GM23248 (cell line): ENCODE measurements around the gene FAM174C. TPM values are rescaled to one million over a fixed set of nuclear protein-coding genes. Genes with fewer than 3 reads are reported as not detected.
A peak's percentile ranks its signal among the peaks of the same experiment; 100 is the strongest.

Experiments
- DNase-seq: peaks from one replicate; pipeline ENCODE4 v3.0.0-alpha.2; 2015
- H2AFZ ChIP-seq: fragments of 200-600 bp; sonication (generic); 2 replicates; pipeline ENCODE4 v1.6.1; 2016; ENCODE audit warnings: antibody characterized with exemption
- H3F3A ChIP-seq: fragments of 200-600 bp; sonication (generic); 2 replicates; pipeline ENCODE4 v1.6.1; 2016; ENCODE audit warnings: mild to moderate bottlenecking, antibody characterized with exemption, mixed run types; ENCODE audit not compliant: insufficient read depth
- H3K27ac ChIP-seq: fragments of 200-600 bp; sonication (generic); 2 replicates; pipeline ENCODE4 v1.5.1; 2016; ENCODE audit warnings: mild to moderate bottlenecking
- H3K27me3 ChIP-seq: fragments of 200-600 bp; sonication (generic); replicated peaks from 2 replicates; pipeline ENCODE4 v1.6.1; 2016; ENCODE audit warnings: mild to moderate bottlenecking; ENCODE audit not compliant: insufficient read depth
- H3K36me3 ChIP-seq: fragments of 200-600 bp; sonication (generic); 2 replicates; pipeline ENCODE4 v1.6.1; 2016; ENCODE audit warnings: low read depth, mild to moderate bottlenecking
- H3K4me1 ChIP-seq: fragments of 200-600 bp; sonication (generic); 2 replicates; pipeline ENCODE4 v1.6.1; 2016; ENCODE audit warnings: mild to moderate bottlenecking; ENCODE audit not compliant: insufficient read depth
- H3K4me2 ChIP-seq: fragments of 200-600 bp; sonication (generic); one replicate; pipeline ENCODE4 v1.6.1; 2016; ENCODE audit warnings: mild to moderate bottlenecking; ENCODE audit not compliant: unreplicated experiment
- H3K4me3 ChIP-seq: fragments of 200-600 bp; sonication (generic); 2 replicates; pipeline ENCODE4 v1.5.1; 2016; ENCODE audit warnings: mild to moderate bottlenecking
- H3K79me2 ChIP-seq: fragments of 200-600 bp; sonication (generic); 2 replicates; pipeline ENCODE4 v1.6.1; 2016; ENCODE audit warnings: mild to moderate bottlenecking; ENCODE audit not compliant: insufficient read depth
- H3K9ac ChIP-seq: fragments of 200-600 bp; sonication (generic); 2 replicates; pipeline ENCODE4 v1.6.1; 2016; ENCODE audit warnings: mild to moderate bottlenecking
- H3K9me2 ChIP-seq: fragments of 200-600 bp; sonication (generic); 2 replicates; pipeline ENCODE4 v1.6.1; 2016; ENCODE audit warnings: mixed run types, mild to moderate bottlenecking, moderate library complexity; ENCODE audit not compliant: insufficient read depth
- H3K9me3 ChIP-seq: fragments of 200-600 bp; sonication (generic); one replicate; pipeline ENCODE4 v1.6.1; 2017; ENCODE audit warnings: low read depth
- H4K20me1 ChIP-seq: fragments of 200-600 bp; sonication (generic); 2 replicates; pipeline ENCODE4 v1.6.0; 2016; ENCODE audit not compliant: insufficient read depth
- EZH2 ChIP-seq: fragments of 200-600 bp; sonication (generic); IDR thresholded peaks from 2 replicates; pipeline ENCODE4 v1.6.1; 2018; ENCODE audit warnings: antibody characterized with exemption, mild to moderate bottlenecking; ENCODE audit not compliant: insufficient read depth, poor library complexity, severe bottlenecking
- EZH2phosphoT487 ChIP-seq: fragments of 200-600 bp; sonication (generic); IDR thresholded peaks from 2 replicates; pipeline ENCODE4 v1.6.1; 2018; ENCODE audit warnings: antibody characterized with exemption, moderate library complexity, mild to moderate bottlenecking, low read depth; ENCODE audit not compliant: insufficient read depth
- WGBS, 2 experiments: methylation state at CpG; one replicate each; pipeline ENCODE4 v1.1.6; 2015 to 2017; ENCODE audit warnings: low lambda C conversion rate in 2 of 2, low coverage in 1 of 2; ENCODE audit errors: missing lambda C conversion rate in 2 of 2; 5-methylcytosine and 5-hydroxymethylcytosine counted together
- in situ Hi-C: fragments of 300-500 bp; cut with MboI; formaldehyde crosslinking; loops from 2 replicates; pipeline ENCODE4 v1.15.0; 2020
- polyA plus RNA-seq: library from polyadenylated mRNA; unstranded; fragments of >200 nt; fragmentation: Nextera tagmentation; extraction: Ambion mirVana; gene quantifications from 2 replicates; pipeline ENCODE4 v1.2.1, GENCODE V29; 2016
- total RNA-seq: library from RNA; depleted of rRNA; stranded (reverse); fragments of >200 nt; shearing (Covaris generic); gene quantifications from 2 replicates; pipeline ENCODE4 v1.2.3, GENCODE V29; 2014

The FAM174C gene
- total and polyA plus RNA-seq, 2 experiments from 2014 or later: 81.6 to 84.5 TPM

GRCh38 chr19:1276628-1277022 lies 1.3 kb downstream of the FAM174C start:
- in situ Hi-C loops: no loop called here
- peak overlapping the region; percentile 76 for H3K4me3 ChIP-seq
- WGBS, 2 experiments: 83 to 84% methylated on average over 10 of the region's 10 CpGs

GRCh38 chr19:1277061-1277460 lies 1.7 kb downstream of the FAM174C start:
- 86 to 88% methylated on average over 15 of the region's 15 CpGs for WGBS, 2 experiments
- peaks cover 34% of the 10 kb centered on the region for H3K79me2 ChIP-seq

More at GRCh38 chr19:1276628-1277022, 1.3 kb downstream of the FAM174C start:
- Histone ChIP-seq H3K27ac (peak overlapping the region; percentile 88; the same call in 1 of the 2 replicates), H3K27me3 (no peaks in the 10 kb centered on the region), H3K79me2 (peaks cover 39% of the 10 kb centered on the region), H4K20me1 (no peaks in the 10 kb centered on the region), H3K9ac (peak overlapping the region; percentile 89), H3K4me1 (peaks cover 7% of the 10 kb centered on the region; the same call in 1 of the 2 replicates), H3K9me3 (no peaks in the 10 kb centered on the region), H3K9me2 (no peaks in the 10 kb centered on the region), H3K36me3 (peaks cover 27% of the 10 kb centered on the region; the same call in 1 of the 2 replicates), H3K4me2 (peak overlapping the region; percentile 84), H2AFZ (no peak overlapping the region), H3F3A (peaks cover 34% of the 10 kb centered on the region)
- no peak for TF ChIP-seq EZH2phosphoT487
- TF ChIP-seq EZH2: no peak
- no peak for DNase-seq

GRCh38 chr19:1278074-1278473 lies 2.7 kb downstream of the FAM174C start:
- Histone ChIP-seq H3K4me2 (no peak overlapping the region), H4K20me1 (no peaks in the 10 kb centered on the region), H3F3A (peaks cover 21% of the 10 kb centered on the region), H3K36me3 (peaks cover 13% of the 10 kb centered on the region; the same call in 1 of the 2 replicates), H3K27me3 (no peaks in the 10 kb centered on the region), H3K4me3 (no peak overlapping the region), H3K9me3 (no peaks in the 10 kb centered on the region), H3K9ac (no peak overlapping the region), H2AFZ (no peak overlapping the region), H3K4me1 (no peaks in the 10 kb centered on the region; the same call in 1 of the 2 replicates), H3K9me2 (no peaks in the 10 kb centered on the region), H3K79me2 (peaks cover 24% of the 10 kb centered on the region), H3K27ac (no peak overlapping the region)
- no peak for DNase-seq
- TF ChIP-seq EZH2 (no peak), EZH2phosphoT487 (no peak)
- 67 to 82% methylated on average over 4 to 12 of the region's 12 CpGs for WGBS, 2 experiments
- in situ Hi-C loops: no loop called here

More at GRCh38 chr19:1277061-1277460, 1.7 kb downstream of the FAM174C start:
- Histone ChIP-seq H3K27me3 (no peaks in the 10 kb centered on the region), H3K4me2 (no peak overlapping the region), H3K36me3 (peaks cover 23% of the 10 kb centered on the region; the same call in 1 of the 2 replicates), H3K27ac (no peak overlapping the region), H3F3A (peaks cover 31% of the 10 kb centered on the region), H3K4me3 (peak overlapping the region; percentile 76; the same call in 1 of the 2 replicates), H2AFZ (no peak overlapping the region), H3K9me2 (no peaks in the 10 kb centered on the region), H3K9ac (peak overlapping the region; percentile 89; the same call in 1 of the 2 replicates), H4K20me1 (no peaks in the 10 kb centered on the region), H3K9me3 (no peaks in the 10 kb centered on the region), H3K4me1 (peaks cover 5% of the 10 kb centered on the region; the same call in 1 of the 2 replicates)
- no peak for DNase-seq
- no peak for TF ChIP-seq EZH2phosphoT487
- TF ChIP-seq EZH2: no peak
- in situ Hi-C loops: no loop called here

DNA sequence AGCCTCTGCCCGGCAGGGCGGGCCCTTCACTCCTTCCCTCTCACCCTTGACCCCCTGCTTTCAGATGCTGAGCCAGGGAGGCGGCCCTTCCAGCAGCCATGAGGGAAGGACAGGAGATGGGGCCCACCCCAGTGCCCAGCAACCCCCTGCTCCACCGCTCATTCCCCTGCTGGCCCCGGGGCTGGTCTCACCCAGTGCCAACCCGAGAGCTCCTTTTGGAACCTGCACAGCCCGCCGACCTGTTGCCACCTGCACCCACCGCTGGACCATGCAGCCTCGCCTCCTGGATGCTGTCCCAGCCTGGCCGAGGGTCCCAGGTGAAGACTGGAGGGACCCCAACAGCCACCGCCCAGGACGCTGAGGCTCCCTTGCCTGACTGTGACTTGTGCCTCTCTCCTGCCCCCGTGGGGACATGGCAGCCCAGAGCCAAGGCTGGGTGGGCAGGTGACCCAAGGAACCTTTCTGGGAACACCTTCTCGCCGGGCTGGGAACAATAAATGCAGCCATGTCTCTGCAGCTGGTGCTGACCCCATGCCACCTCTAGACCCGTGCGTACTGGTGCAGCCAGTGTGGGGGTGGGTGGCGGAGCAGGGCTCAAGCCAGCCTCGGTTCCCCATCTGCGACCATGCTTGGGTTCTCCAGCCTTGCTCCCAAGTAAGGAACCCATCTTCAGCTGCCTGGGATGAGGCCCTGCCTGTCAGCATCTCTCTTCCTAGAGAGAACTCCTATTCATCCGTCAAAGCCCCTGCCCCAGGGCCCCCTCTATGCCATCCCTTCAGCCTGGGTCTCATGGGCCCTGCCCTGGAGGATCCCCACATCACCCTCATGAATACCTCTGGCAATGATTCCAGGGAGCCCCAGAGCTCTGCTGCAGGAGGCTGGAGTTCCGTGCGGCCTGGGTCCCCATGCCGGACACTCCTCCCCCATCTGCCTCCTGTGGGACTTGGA lies 3.7 kb downstream of the FAM174C start:
- Histone ChIP-seq H3K27me3 (0 out of 2 replicates have a peak, but pooled peaks cover 4% of the 10 kb centered on the region), H4K20me1 (no peaks in the 10 kb centered on the region), H3K79me2 (peaks cover 15% of the 10 kb centered on the region), H2AFZ (no peak overlapping the region), H3K9ac (no peak overlapping the region), H3K4me2 (no peak overlapping the region), H3K27ac (no peak overlapping the region), H3K36me3 (peaks cover 4% of the 10 kb centered on the region; the same call in 1 of the 2 replicates), H3F3A (peaks cover 12% of the 10 kb centered on the region), H3K4me3 (no peak overlapping the region), H3K9me2 (no peaks in the 10 kb centered on the region), H3K9me3 (no peaks in the 10 kb centered on the region), H3K4me1 (no peaks in the 10 kb centered on the region; the same call in 1 of the 2 replicates)
- 81% methylated on average over 22 to 23 of the region's 25 CpGs for WGBS, 2 experiments
- in situ Hi-C loops: no loop called here
- TF ChIP-seq EZH2 (no peak), EZH2phosphoT487 (no peak)
- no peak for DNase-seq
